Caco-2 (cell line): ENCODE measurements around the gene SCN8A. TPM values are rescaled to one million over a fixed set of nuclear protein-coding genes. Genes with fewer than 3 reads are reported as not detected.

ENCODE experiments used
- BruUV-seq: library from RNA; stranded (reverse); fragments of 400-500 nt; replicated peaks from 2 replicates; lab custom pipeline; 2021; lab: Mats Ljungman, UMichigan
- CTCF ChIA-PET: fragments of 300-600 bp; sonication (Branson Sonifier 250); formaldehyde crosslinking; loops from one replicate; lab custom pipeline; 2022; ENCODE audit warnings: antibody characterized with exemption; lab: Charles Lee
- POLR2A ChIA-PET: fragments of 300-600 bp; sonication (Branson Sonifier 250); formaldehyde crosslinking; loops from one replicate; lab custom pipeline; 2022; ENCODE audit warnings: antibody characterized with exemption; lab: Charles Lee
- DNase-seq, 2 experiments: peaks; one replicate each; pipeline versions ENCODE4 v3.0.0 to v3.0.0-alpha.2; 2020 to 2022
- H3K27me3 ChIP-seq: replicated peaks from 2 replicates; pipeline ENCODE4 v1.6.0; 2011; ENCODE audit warnings: low read length; ENCODE audit not compliant: control insufficient read depth, insufficient read depth
- H3K36me3 ChIP-seq: 2 replicates; pipeline ENCODE4 v1.5.1; 2011; ENCODE audit warnings: low read length; ENCODE audit not compliant: control insufficient read depth, insufficient read depth
- H3K4me1 ChIP-seq: fragments of 250-450 bp; sonication (Bioruptor Pico); 2 replicates; pipeline ENCODE4 v1.5.1; 2020; ENCODE audit warnings: mild to moderate bottlenecking
- H3K4me3 ChIP-seq: 2 replicates; pipeline ENCODE4 v1.5.1; 2011; ENCODE audit warnings: low read depth, mild to moderate bottlenecking, control low read depth, low read length
- H3K9me3 ChIP-seq: fragments of 250-450 bp; sonication (Bioruptor Pico); 2 replicates; pipeline ENCODE4 v1.5.1; 2020; ENCODE audit warnings: mild to moderate bottlenecking, moderate library complexity
- H3K27ac Mint-ChIP-seq: one replicate; pipeline ENCODE4 v1.8.0; 2022; ENCODE audit warnings: mixed read lengths; ENCODE audit not compliant: unreplicated experiment
- H3K27me3 Mint-ChIP-seq: one replicate; pipeline ENCODE4 v1.8.0; 2022; ENCODE audit warnings: mixed read lengths; ENCODE audit not compliant: insufficient read depth, unreplicated experiment
- H3K36me3 Mint-ChIP-seq: one replicate; pipeline ENCODE4 v1.8.0; 2022; ENCODE audit warnings: mild to moderate bottlenecking, mixed read lengths; ENCODE audit not compliant: insufficient read depth, unreplicated experiment
- H3K4me1 Mint-ChIP-seq: one replicate; pipeline ENCODE4 v1.8.0; 2022; ENCODE audit warnings: low read depth, mixed read lengths; ENCODE audit not compliant: unreplicated experiment
- H3K4me3 Mint-ChIP-seq: one replicate; pipeline ENCODE4 v1.8.0; 2022; ENCODE audit warnings: mild to moderate bottlenecking, moderate library complexity, mixed read lengths; ENCODE audit not compliant: unreplicated experiment
- H3K9me3 Mint-ChIP-seq: one replicate; pipeline ENCODE4 v1.8.0; 2022; ENCODE audit warnings: mixed read lengths; ENCODE audit not compliant: unreplicated experiment
- intact Hi-C: fragments of 100-400 bp; cut with micrococcal nuclease; formaldehyde crosslinking; loops from one replicate; pipeline ENCODE4 v1.10.0; 2022; ENCODE audit not compliant: unreplicated experiment
- total RNA-seq: library from RNA; stranded (reverse); gene quantifications from 2 replicates; pipeline ENCODE4 v1.2.3, GENCODE V29; 2022
- TF ChIP-seq, protein P1 (sequence below), 2 experiments: fragments of 200-600 bp in 1 of 2; IDR thresholded peaks; 1 replicate in 1 of 2; 2 replicates in 1 of 2; pipeline versions ENCODE4 v1.5.1 to v1.8.0; 2011 to 2022; ENCODE audit warnings: antibody characterized with exemption in 1 of 2, control low read depth in 1 of 2, inconsistent platforms in 1 of 2, low read depth in 1 of 2, low read length in 1 of 2, mild to moderate bottlenecking in 1 of 2, moderate library complexity in 1 of 2; ENCODE audit not compliant: insufficient read depth in 1 of 2, severe bottlenecking in 1 of 2, unreplicated experiment in 1 of 2

SCN8A gene
- total RNA-seq, 1 experiment from 2014 or later = 16.5 TPM

DNA sequence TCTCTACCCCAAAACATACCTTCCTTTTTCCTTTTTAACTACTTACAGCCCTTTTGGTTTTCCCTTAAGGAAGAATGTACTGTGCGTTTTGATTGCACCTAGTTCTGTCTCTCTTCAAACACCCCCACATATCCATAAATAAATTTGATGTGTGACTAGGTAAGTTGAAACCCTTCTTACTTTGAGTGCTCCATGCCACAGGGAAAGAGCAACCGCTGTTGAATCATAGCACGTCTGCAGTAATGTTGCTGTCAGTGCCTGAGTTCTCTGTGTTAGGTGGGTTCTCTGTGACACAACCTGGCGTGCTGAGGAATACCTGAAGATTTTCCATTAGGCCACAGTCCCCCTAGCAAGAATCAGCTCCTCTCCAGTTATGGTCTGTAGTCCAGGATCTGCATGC lies 155.4 kb downstream of the SCN8A start:
- Mint-ChIP-seq H3K4me1 (no peaks in the 10 kb centered on the region), H3K9me3 (peaks cover 7% of the 10 kb centered on the region), H3K27me3 (no peaks in the 10 kb centered on the region), H3K4me3 (no peak overlapping the region), H3K27ac (no peak overlapping the region), H3K36me3 (no peaks in the 10 kb centered on the region)
- ChIA-PET POLR2A (no interaction called here), CTCF (no interaction called here)
- Histone ChIP-seq H3K9me3 (no peaks in the 10 kb centered on the region; the same call in 1 of the 2 replicates), H3K36me3 (no peaks in the 10 kb centered on the region; the same call in 1 of the 2 replicates), H3K27me3 (no peaks in the 10 kb centered on the region), H3K4me3 (no peak overlapping the region), H3K4me1 (0 out of 2 replicates have a peak, but pooled peaks cover 3% of the 10 kb centered on the region)
- intact Hi-C loops = no loop called here
- BruUV-seq = no TSS peak
- no peak for DNase-seq
- TF ChIP-seq, protein P1, sequence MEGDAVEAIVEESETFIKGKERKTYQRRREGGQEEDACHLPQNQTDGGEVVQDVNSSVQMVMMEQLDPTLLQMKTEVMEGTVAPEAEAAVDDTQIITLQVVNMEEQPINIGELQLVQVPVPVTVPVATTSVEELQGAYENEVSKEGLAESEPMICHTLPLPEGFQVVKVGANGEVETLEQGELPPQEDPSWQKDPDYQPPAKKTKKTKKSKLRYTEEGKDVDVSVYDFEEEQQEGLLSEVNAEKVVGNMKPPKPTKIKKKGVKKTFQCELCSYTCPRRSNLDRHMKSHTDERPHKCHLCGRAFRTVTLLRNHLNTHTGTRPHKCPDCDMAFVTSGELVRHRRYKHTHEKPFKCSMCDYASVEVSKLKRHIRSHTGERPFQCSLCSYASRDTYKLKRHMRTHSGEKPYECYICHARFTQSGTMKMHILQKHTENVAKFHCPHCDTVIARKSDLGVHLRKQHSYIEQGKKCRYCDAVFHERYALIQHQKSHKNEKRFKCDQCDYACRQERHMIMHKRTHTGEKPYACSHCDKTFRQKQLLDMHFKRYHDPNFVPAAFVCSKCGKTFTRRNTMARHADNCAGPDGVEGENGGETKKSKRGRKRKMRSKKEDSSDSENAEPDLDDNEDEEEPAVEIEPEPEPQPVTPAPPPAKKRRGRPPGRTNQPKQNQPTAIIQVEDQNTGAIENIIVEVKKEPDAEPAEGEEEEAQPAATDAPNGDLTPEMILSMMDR (IDR thresholded peaks at IDR 0.05; ENCODE audit: insufficient read depth in 1 of 2, low read depth in 1 of 2, low read length in 1 of 2, severe bottlenecking in 1 of 2, unreplicated experiment in 1 of 2) = no peak

DNA sequence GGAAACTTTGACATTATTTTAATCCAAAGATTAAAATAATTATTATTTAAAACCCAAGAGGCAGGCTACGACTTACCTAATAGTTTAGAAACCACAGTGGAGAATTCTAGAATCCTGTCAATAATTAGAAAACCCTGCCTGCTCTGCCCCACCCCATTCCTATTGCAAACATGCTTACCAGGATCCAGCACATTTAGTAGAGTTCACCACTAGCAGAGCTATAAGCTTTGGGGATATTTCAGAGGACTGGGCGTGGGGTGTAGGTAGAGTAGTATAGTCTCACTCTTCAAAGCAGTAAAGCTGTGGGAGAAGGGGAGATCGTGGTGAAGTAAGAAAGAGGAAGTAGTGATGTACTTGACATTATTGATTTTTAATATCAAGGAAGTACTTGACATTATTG lies 157.2 kb downstream of the SCN8A start:
- intact Hi-C loops = no loop called here
- H3K9me3 Mint-ChIP-seq = no peaks in the 10 kb centered on the region

DNA sequence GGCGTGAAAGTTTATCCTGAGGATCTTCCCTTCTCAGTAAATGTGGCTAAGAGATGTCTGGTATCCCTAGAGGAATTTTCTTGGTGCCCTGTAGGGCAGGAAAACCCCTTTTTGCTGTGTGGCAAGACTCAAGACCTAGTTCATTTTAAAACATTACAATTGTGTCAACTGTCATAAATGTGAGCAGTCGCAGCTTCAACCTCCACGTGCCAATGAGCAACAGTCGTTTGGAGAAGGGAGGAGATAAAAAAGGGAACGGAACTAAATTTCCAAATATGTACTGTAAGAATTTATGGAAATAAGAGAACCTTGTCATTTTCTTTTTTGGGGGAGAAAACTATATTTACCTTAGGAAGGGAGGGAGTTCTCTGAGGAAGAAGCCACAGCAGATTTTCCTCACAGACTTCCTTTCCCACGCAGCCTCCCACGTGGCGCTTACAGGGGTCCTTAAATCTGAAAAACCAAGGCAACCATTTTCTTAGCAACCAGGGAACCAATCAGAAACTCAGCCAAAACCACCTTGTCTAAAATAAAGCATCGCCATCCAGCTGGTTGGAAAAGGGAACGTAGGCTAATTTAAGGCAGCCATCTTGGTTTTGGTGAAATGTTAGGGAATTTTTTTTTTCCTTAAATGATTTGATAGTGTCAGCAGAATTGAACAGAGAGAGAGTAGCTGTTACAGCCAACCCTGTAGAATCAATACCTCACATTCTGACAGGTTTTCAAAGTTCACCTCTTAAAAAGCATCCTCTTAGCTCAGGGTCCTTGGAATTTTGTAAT lies 158.4 kb downstream of the SCN8A start:
- 0 out of 2 replicates have a peak, but pooled peaks cover 3% of the 10 kb centered on the region for H3K4me1 ChIP-seq
- no peaks in the 10 kb centered on the region for H3K9me3 Mint-ChIP-seq
- no peaks in the 10 kb centered on the region for H3K36me3 ChIP-seq
- no peak overlapping the region for H3K27ac Mint-ChIP-seq
- no peaks in the 10 kb centered on the region for H3K36me3 Mint-ChIP-seq
- ChIA-PET CTCF (no interaction called here), POLR2A (no interaction called here)
- H3K4me3 ChIP-seq = no peak overlapping the region
- no peaks in the 10 kb centered on the region for H3K9me3 ChIP-seq
- no TSS peak for BruUV-seq
- no peak overlapping the region for H3K4me3 Mint-ChIP-seq
- H3K4me1 Mint-ChIP-seq = no peaks in the 10 kb centered on the region
- no peaks in the 10 kb centered on the region for H3K27me3 ChIP-seq
- no peak for DNase-seq
- intact Hi-C loops = no loop called here
- TF ChIP-seq, protein P1 (IDR thresholded peaks at IDR 0.05; ENCODE audit: insufficient read depth in 1 of 2, low read depth in 1 of 2, low read length in 1 of 2, severe bottlenecking in 1 of 2, unreplicated experiment in 1 of 2) = no peak
- no peaks in the 10 kb centered on the region for H3K27me3 Mint-ChIP-seq

More for the DNA sequence above, 157.2 kb downstream of the SCN8A start:
- Histone ChIP-seq H3K4me1 (0 out of 2 replicates have a peak, but pooled peaks cover 3% of the 10 kb centered on the region), H3K4me3 (no peak overlapping the region), H3K27me3 (no peaks in the 10 kb centered on the region), H3K36me3 (no peaks in the 10 kb centered on the region; the same call in 1 of the 2 replicates), H3K9me3 (no peaks in the 10 kb centered on the region)
- Mint-ChIP-seq H3K4me3 (no peak overlapping the region), H3K27me3 (no peaks in the 10 kb centered on the region), H3K27ac (no peak overlapping the region), H3K36me3 (no peaks in the 10 kb centered on the region), H3K4me1 (no peaks in the 10 kb centered on the region)
- TF ChIP-seq, protein P1 (IDR thresholded peaks at IDR 0.05; ENCODE audit: insufficient read depth in 1 of 2, low read depth in 1 of 2, low read length in 1 of 2, severe bottlenecking in 1 of 2, unreplicated experiment in 1 of 2) = no peak
- CTCF ChIA-PET = no interaction called here
- DNase-seq = no peak
- POLR2A ChIA-PET = no interaction called here
- no TSS peak for BruUV-seq
